ENCODE data around the gene PATJ. TPM values are rescaled to one million over a fixed set of nuclear protein-coding genes. Genes with fewer than 3 reads are reported as not detected.

PATJ gene
- total and polyA plus RNA-seq, 8 donors = 9.1 to 195 (median 68.0) TPM

- no peak for DNase-seq
- Histone ChIP-seq H3K36me3 (peaks cover 0 to 21% (median 9%) of the 10 kb centered on the region in 4 donors), H3K27me3 (no peaks in the 10 kb centered on the region), H3K27ac (no peak overlapping the region), H3K4me3 (no peak overlapping the region), H3K4me1 (peaks cover 0 to 6% (median 0%) of the 10 kb centered on the region in 4 donors), H3K9me3 (no peaks in the 10 kb centered on the region)
- TF ChIP-seq CTCF (IDR thresholded peaks at IDR 0.05) (no peak), POLR2AphosphoS5 (IDR thresholded peaks at IDR 0.05) (no peak), EP300 (IDR thresholded peaks at IDR 0.05) (no peak), POLR2A (IDR thresholded peaks at IDR 0.05) (no peak)
- 73 to 87% (median 77%) methylated on average over 3 of the region's 3 CpGs for WGBS, 5 donors
- intact Hi-C loops (cut with DNase I; ENCODE audit: low total_unique reads) = no loop called here
Measured at GRCh38 chr1:61926597-61926996, 184.3 kb downstream of the PATJ start.

DNA sequence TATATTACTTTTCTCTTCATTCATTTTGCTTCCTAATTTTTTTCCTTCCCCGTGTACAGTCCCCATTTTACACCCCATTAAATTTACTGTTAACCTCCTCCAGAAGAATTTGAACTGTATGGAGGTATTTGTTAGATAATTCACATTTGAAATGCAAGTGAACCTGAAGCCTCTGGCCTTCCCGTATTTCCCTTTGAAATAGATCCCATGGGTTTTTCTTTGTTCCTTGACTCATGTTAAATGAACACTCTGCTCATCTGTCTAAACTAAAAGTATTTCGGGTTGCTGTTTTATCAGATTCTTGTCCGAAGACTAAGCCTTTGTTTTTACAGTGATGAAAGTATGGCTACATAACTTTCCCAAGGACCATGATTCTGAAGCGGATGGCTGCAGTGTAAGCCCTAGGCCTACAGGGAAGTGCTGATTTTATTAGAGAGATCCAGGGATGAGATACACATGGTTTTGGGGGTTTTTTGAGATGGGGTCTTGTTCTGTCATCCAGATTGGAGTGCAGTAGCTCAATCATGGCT is 187.9 kb downstream of the PATJ start:
- no peak for DNase-seq
- H3K27ac ChIP-seq = no peak overlapping the region
- no peak for TF ChIP-seq POLR2AphosphoS5 (IDR thresholded peaks at IDR 0.05)
- no peak for TF ChIP-seq POLR2A (IDR thresholded peaks at IDR 0.05)
- no peak for TF ChIP-seq CTCF (IDR thresholded peaks at IDR 0.05)
- no peak for TF ChIP-seq EP300 (IDR thresholded peaks at IDR 0.05)
- 94 to 97% (median 95%) methylated on average over 5 of the region's 5 CpGs for WGBS, 5 donors
- H3K4me1 ChIP-seq = peaks cover 0 to 6% (median 0%) of the 10 kb centered on the region in 4 donors
- H3K4me3 ChIP-seq = no peak overlapping the region
- H3K27me3 ChIP-seq = no peaks in the 10 kb centered on the region
- H3K9me3 ChIP-seq = no peaks in the 10 kb centered on the region
- intact Hi-C loops (cut with DNase I; ENCODE audit: low total_unique reads) = no loop called here
- H3K36me3 ChIP-seq = peaks cover 0 to 27% (median 9%) of the 10 kb centered on the region in 4 donors

DNA sequence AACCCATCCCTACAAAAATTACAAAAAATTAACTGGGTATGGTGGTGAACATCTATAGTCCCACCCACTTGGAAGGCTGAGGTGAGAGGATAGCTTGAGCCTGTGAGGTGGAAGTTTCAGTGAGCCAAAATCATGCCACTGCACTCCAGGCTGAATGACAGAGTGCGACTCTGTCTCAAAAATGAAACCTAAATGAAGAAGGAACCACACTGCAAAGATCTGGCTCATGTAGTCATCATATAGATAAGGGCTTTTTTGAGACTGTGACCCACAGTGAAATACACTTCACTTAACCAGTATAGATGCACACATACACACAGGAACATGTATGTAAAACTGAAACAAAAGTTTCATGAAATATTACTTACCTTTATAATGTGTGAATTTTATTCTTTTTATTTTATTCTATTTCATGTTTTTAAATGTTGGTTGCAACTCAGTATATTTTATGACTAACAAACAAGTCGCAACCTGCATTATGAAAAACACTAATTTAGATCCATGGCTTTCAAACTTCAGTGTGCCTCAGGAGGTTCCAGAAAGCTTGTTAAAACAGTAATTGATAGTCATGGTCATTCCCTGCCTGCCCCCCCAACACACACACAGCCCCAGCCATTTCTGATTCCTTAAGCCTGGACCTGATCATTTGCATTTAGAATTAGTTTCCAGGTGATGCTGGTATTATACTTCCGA is 189.5 kb downstream of the PATJ start:
- WGBS, 5 donors = 91 to 96% (median 96%) methylated on average over 3 of the region's 3 CpGs
- TF ChIP-seq CTCF (IDR thresholded peaks at IDR 0.05) (no peak), POLR2A (IDR thresholded peaks at IDR 0.05) (no peak), POLR2AphosphoS5 (IDR thresholded peaks at IDR 0.05) (no peak), EP300 (IDR thresholded peaks at IDR 0.05) (no peak)
- intact Hi-C loops (cut with DNase I; ENCODE audit: low total_unique reads) = no loop called here

GRCh38 chr1:61935516-61935915 is 193.2 kb downstream of the PATJ start:
- Histone ChIP-seq H3K27ac (no peak overlapping the region), H3K9me3 (no peaks in the 10 kb centered on the region), H3K4me3 (no peak overlapping the region), H3K27me3 (no peaks in the 10 kb centered on the region), H3K4me1 (no peaks in the 10 kb centered on the region), H3K36me3 (peaks cover under 1 to 12% (median 8%) of the 10 kb centered on the region in 4 donors)
- TF ChIP-seq EP300 (IDR thresholded peaks at IDR 0.05) (no peak), POLR2A (IDR thresholded peaks at IDR 0.05) (no peak), POLR2AphosphoS5 (IDR thresholded peaks at IDR 0.05) (no peak), CTCF (IDR thresholded peaks at IDR 0.05) (no peak)
- 95 to 99% (median 98%) methylated on average over 3 of the region's 3 CpGs for WGBS, 5 donors
- DNase-seq = no peak
- intact Hi-C loops (cut with DNase I; ENCODE audit: low total_unique reads) = no loop called here

More for the DNA sequence above, 189.5 kb downstream of the PATJ start:
- Histone ChIP-seq H3K27ac (no peak overlapping the region), H3K9me3 (no peaks in the 10 kb centered on the region), H3K4me1 (no peaks in the 10 kb centered on the region), H3K4me3 (no peak overlapping the region), H3K27me3 (no peaks in the 10 kb centered on the region), H3K36me3 (peaks cover 3 to 27% (median 9%) of the 10 kb centered on the region in 4 donors)
- DNase-seq = no peak

Measured in stomach (tissue), 9 donors.